IPS-11a (cell line): ENCODE data around the gene CAMTA2.

Experiments
- H3K4me3 ChIP-seq: one replicate; pipeline ENCODE4 v1.5.1; 2013; ENCODE audit warnings: low read depth, low read length, control low read depth

CAMTA2 gene

GRCh38 chr17:4948166-4948930, 39.1 kb downstream of the CAMTA2 start, which contains the start of gene PFN1:
PFN1 (minus strand) TSS chr17:4948530; CDS start chr17:4948394, 136 bp downstream.
- peak within 1 kb of the TSS; percentile 98 for H3K4me3 ChIP-seq

DNA sequence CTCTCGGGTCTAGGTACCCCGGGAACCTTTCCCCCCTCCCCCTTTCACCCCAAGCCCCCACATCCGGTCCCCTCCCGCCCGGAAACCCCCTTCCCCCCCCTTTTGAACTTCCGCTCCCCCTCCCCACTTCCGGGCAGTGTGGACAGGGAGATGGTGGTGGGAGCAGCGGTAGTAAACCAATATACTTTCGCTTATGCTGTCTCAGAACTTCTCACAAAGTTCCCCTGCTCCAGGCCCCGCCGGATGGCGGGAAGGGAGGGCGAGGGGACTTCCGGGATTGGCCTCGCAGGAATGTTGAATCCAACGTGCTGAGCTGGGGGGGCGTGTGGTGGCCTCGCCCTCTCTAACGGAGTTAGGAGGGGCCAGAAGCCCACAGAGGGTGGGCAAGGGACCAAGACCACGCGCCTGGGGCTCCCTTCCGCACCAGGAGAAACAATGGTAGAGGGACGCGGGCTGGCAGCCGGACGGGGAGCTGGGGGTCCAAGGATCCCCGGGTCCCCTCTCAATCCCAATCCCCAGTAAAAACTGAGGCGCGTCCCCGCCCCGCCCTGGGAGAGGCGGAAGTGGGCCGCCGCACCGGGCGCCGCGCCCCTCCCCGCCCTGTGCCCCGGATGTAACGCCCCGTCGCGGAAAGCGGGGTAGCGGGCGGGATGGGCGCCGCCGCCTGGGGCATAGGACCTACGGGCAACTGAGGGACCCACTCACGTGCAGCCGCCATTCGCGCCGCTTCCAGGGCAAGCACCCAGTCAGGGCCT, 39.9 kb downstream of the CAMTA2 start:
- peak overlapping the region; percentile 98 for H3K4me3 ChIP-seq

- H3K4me3 ChIP-seq, result peak overlapping the region; percentile 98
These were observed 40.5 kb downstream of the CAMTA2 start for GRCh38 chr17:4947010-4947410.

DNA sequence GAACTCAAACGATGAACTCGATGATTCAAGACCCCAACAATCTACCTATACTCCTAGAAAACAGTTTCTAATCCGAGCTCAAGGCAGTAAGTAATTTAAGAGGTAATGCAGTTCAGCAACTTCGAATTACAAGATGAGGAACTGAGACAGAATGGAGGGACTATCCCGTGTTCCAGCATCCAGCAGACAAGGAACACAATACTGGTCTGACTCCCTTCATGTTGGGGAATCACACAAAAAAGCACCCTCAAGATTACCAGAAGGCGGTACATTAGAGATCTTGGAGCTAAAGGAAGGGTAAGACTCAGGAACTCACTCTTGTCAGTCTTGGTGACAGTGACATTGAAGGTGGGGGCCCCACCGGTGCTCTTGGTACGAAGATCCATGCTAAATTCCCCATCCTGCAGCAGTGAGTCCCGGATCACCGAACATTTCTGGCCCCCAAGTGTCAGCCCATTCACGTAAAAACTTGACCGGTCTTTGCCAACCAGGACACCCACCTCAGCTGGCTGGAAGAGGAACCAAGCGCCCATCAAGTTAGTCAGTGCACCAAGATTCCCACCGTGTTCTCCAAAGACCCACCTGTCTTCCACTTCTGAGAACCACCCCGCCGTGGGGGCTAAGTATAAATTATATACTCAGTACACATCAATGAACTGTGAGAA, 41.0 kb downstream of the CAMTA2 start:
- H3K4me3 ChIP-seq, result peak overlapping the region; percentile 98

GRCh38 chr17:4945944-4946280, 41.6 kb downstream of the CAMTA2 start:
- no peak overlapping the region for H3K4me3 ChIP-seq

DNA sequence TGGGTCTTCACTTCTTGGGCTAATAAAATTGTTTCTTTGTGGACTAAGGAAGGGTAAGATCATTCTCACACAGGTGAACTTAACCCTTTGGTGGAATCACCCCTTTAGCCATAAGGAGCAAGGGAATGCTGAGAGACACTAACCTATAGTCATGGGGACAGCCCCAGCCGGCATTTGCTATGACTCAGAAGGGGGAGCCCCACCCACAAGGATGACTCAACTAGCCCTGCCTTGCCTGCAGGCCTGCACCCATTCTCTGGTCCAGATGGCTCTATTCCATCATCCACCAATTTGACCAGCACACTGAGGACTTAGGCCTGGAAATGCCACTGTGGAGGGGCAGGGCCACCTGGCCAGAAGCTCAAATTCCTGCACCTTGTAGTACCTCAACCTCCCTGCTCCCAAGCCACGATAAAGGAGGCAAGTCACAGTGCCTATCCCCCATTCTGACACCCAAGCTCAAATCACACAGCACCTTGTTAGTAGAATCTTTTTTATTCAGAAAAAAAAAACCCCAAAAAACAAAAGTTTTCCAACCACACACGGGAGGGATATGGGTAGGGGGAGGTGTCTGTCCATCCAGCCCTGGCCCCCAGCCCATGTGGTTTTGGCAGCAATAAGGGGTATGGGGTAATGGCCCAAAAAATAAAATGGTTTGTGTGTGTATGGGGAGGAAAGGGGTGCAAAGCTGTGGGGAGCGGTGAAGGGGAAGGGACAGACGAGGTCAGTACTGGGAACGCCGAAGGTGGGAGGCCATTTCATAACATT, 42.1 kb downstream of the CAMTA2 start:
- no peak overlapping the region for H3K4me3 ChIP-seq

GRCh38 chr17:4944554-4945175, 42.8 kb downstream of the CAMTA2 start:
- no peak overlapping the region for H3K4me3 ChIP-seq

- no peak overlapping the region for H3K4me3 ChIP-seq
These were observed 43.3 kb downstream of the CAMTA2 start for GRCh38 chr17:4944163-4944553.

DNA sequence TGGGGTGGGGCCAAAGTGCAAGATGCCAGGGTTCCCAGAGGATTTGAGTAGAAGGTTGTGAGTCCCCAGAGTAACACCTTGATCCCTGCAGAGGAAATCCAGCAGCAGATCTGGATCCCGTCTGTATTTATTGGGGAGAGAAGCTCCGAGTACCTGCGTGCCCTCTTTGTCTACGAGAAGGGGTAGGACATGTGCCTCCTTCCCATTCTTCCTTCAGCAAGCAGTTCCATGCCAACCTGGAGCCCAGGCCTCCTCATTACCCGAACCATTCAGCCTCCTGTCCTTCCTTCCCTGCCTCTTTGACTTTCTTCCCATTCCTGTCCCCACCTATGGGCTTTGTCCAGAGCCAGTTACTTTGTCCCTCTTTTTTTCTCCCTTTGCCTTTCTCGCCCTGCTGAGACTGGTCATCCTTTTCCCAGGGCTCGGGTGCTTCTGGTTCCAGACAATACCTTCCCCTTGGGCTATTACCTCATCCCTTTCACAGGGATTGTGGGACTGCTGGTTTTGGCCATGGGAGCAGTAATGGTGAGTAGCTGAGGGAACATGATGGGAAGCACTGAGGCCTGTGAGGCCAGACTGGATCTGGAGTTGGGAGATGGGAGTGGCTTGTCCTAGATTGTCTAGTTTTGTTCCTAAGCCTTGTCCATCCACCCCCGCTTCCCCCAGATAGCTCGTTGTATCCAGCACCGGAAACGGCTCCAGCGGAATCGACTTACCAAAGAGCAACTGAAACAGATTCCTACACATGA, 44.5 kb downstream of the CAMTA2 start:
- H3K4me3 ChIP-seq, result no peak overlapping the region

GRCh38 chr17:4941319-4941610, 46.2 kb downstream of the CAMTA2 start:
- H3K4me3 ChIP-seq, result peak overlapping the region; percentile 95

DNA sequence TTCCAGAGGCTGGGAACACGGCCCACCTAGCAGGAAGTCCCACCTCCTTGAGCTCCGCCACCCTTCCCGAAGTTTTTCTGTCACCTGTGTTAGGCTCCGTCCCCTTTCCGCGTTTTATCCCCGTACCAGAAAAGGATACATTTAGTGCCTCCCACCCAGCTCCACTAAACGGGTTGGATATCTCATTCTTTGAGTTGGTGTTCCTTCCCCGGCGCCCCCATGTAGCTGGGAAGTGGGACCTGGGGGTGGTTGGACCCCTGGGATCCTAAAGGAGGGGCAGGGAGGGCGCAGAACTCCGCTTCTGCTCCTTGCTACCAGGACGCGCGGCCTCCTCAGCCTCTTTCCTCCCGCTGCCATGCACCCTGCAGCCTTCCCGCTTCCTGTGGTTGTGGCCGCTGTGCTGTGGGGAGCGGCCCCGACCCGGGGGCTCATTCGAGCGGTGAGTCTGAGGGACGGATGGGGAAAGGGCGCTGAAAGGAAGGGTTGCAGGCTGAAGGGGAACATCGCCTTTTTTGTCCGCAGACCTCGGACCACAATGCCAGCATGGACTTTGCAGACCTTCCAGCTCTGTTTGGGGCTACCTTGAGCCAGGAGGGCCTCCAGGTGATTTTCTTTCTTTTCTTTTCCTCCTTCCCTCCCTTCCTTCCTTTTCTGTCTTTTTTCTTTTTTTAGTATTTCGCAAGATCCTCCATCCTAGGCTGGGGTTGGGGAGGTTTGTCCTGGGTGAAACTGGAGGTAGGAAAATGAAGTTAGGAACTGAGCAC, 46.7 kb downstream of the CAMTA2 start:
- H3K4me3 ChIP-seq, result peak overlapping the region; percentile 95

DNA sequence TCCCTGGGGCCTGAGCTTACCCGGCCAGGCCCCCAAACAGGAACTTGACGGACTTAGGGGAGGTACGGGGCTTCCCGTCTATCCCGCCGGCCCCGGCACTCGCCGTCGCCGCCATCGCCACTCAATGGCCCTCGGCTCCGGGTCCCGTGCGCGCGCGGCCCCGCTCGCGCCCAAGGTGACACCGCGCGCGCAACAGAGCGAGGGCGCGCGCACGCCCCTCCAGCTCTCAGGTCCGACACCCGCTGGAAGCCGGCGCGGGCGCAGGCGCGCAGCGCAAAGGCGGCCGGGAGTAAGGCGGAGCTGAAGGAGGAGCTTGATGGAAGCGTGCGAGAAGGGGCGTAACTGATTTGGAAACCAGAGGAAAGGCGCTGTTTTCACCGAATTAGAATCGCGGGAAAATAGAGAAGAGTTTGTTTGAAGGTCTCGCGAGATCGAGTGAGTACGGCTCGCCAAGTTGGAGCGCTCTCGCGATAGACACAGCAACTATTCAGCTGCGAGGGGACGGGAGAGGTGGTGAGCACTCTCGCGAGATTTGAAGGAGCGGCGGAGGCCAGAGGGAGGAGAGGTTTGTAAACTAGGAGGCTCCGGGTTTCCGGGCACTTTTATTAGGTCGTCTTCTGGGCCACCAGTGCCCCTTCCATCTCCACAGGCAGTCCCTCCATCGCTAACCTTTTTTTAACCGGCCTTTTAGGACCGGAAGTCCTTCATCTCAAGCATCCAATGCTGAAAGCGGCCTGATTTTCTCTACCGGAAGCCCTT, 47.5 kb downstream of the CAMTA2 start, which contains the start of the genes RNF167 and SLC25A11:
TSS of gene RNF167 (plus strand) at position 473 of the 759 bp plus-strand sequence. CDS start 642 bp downstream, outside the sequence.
TSS of gene SLC25A11 (minus strand) at position 251 of the 759 bp plus-strand sequence. CDS start at position 115, 136 bp downstream.
- H3K4me3 ChIP-seq, result peak within 1 kb of the TSS; percentile 95

- peak overlapping the region; percentile 95 for H3K4me3 ChIP-seq
These were observed 48.0 kb downstream of the CAMTA2 start for GRCh38 chr17:4939546-4939795.

- H3K4me3 ChIP-seq, result peak overlapping the region; percentile 95
These were observed 48.6 kb downstream of the CAMTA2 start for GRCh38 chr17:4938688-4939545.

GRCh38 chr17:4938069-4938491, 49.4 kb downstream of the CAMTA2 start:
- no peak overlapping the region for H3K4me3 ChIP-seq

GRCh38 chr17:4937553-4937952, 49.9 kb downstream of the CAMTA2 start:
- no peak overlapping the region for H3K4me3 ChIP-seq

DNA sequence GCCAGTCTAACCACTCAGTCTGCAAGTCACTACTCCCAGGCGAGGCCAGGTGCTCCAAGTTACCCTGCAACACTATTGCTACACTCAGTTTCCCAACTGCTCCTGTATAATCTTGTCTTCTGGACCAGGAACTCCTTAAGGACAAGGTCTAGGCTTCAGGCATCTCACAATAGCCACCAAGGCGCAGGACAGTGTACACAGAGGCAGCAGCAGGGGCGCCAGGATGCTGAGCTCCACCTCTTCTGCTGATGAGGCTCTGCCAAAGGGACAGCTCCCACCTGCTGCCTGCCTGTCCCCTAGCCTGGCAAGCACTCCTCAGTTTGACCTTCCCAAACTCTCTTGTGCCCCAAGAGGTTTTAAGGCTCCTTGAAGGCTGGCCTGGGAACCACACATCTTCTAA, 51.0 kb downstream of the CAMTA2 start:
- H3K4me3 ChIP-seq, result no peak overlapping the region

- H3K4me3 ChIP-seq, result no peak overlapping the region
These were observed 51.8 kb downstream of the CAMTA2 start for GRCh38 chr17:4935650-4936049.
